Endothelial cell of hepatic sinusoid (primary cell): ENCODE data around the gene PALLD.

Experiments used
- in situ Hi-C: cut with HindIII; loops from 2 replicates; pipeline ENCODE4 v1.10.0; 2017; ENCODE audit warnings: low sequenced_read_pairs

Gene PALLD

GRCh38 chr4:168584321-168584771 is 87.5 kb downstream of the PALLD start:
- in situ Hi-C loops: no loop called here

DNA sequence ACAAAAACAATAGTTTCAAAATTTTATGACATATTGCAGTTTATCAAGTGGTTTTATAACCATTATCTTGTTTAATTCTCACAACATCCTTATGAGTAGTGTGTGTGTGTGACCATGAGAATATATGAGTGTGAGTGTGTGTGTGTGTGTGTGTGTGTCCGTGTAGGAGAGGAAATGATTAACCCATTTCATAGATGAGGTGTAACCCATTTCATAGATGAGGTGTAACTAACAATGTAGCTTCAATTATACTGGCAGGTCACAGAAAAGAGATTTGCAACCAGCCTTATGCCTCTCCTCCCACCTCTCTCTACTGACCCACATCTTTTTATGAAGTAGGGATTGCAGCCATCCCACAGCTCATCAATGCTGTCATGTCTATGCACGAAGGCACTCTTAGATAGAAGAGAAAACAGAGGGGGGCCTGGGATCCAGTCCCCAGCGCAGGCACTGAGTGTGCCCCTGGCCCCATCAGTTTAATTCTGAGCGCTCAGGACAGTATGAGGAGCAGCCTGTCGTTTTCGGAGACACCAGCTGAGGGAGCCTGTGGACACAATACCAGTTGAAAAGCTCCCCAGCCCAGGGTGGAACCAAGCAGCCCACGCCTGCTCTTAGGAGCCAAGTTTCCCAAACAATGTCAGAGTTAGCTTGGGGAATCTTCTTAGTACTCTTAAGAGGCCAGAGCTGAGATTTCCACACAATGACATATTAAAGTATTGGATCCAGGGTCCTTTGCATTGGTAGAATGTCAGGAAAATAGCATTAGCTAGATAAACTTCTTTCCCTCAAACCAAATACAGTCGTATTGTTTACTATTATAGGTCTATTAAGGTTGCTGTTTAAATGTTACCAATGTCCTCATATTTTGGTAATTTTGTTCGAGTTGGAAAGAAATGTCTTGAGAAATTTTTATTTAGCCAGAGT is 88.6 kb downstream of the PALLD start:
- in situ Hi-C loops: no loop called here

DNA sequence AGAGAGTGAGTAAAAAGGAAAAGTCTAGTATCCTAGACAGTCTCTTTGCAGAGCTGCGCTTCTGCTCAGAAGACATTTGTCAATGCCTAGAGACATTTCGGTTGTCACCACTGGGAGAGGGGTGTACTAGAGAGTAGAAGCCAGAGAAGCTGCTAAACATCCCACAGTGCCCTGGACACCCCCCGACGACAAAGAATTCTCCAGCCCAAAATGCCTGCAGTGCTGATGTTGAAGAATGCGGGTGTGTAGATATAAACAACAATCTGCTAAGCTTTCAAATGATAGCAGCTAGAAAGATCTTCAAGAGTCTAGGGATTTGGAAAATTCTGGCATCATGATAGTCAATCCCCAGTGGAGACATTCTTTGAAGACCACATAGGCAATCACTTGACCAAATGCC is 90.1 kb downstream of the PALLD start:
- in situ Hi-C loops: no loop called here

GRCh38 chr4:168587411-168588125 is 90.7 kb downstream of the PALLD start:
- in situ Hi-C loops: no loop called here

GRCh38 chr4:168588916-168589531 is 92.2 kb downstream of the PALLD start:
- in situ Hi-C loops: no loop called here

- in situ Hi-C loops: no loop called here
These were observed 95.8 kb downstream of the PALLD start for GRCh38 chr4:168592676-168593075.

DNA sequence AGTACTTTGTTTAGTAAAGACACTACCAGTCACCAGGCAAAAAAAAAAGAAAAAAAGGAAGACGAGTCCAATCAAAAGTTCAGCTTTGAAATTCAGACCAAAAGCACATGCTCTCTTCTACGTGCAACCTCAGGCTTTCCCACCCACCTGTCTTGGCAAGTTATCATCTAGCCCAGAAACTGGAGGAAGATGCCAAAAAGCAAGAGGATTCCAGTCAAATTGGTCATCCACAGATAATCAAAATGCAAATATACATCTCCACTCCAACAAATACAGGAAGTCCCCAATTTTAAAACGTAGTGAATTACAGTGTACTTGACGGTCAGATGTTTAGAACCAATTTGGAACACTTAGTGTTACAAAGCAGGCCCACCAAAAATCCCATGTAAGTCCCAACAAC is 96.5 kb downstream of the PALLD start:
- in situ Hi-C loops: no loop called here

DNA sequence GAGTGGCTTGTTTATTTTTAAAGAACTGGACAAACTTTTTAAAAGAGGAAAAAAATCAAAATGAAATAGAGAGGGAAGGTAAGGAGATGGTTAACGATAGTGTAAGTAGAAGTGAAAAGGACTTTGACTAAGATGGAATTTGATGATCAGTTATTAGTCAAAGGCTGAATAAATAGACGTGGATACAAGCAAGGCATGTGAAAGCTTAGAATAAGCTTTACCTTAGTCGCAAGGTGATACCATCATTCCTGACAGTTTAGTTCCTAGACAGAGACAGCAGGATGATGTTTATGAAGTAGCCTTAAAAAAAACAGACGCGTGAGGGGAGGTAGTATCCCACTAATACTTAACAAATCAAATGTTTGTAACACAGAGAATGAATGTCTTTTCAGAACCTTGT is 97.3 kb downstream of the PALLD start:
- in situ Hi-C loops: no loop called here

DNA sequence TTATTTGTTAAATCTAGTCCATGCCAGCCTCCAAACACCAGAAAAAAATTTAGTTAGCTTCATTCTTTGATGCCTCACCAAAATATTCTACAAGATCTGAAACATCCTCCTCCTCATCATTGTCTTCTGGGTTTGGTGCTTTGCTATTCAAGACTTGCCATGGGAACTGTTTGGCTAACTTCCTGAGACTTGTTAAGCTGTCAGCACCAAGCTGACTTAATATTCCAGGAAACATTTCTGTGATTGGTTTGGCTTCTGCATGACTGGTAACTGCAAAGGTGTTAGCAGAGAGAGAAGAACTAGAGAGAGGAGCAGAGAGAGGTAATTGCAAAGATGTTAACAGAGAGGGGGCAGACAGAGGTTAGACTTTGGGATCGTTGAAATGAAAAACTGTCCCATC is 101.3 kb downstream of the PALLD start:
- in situ Hi-C loops: no loop called here

DNA sequence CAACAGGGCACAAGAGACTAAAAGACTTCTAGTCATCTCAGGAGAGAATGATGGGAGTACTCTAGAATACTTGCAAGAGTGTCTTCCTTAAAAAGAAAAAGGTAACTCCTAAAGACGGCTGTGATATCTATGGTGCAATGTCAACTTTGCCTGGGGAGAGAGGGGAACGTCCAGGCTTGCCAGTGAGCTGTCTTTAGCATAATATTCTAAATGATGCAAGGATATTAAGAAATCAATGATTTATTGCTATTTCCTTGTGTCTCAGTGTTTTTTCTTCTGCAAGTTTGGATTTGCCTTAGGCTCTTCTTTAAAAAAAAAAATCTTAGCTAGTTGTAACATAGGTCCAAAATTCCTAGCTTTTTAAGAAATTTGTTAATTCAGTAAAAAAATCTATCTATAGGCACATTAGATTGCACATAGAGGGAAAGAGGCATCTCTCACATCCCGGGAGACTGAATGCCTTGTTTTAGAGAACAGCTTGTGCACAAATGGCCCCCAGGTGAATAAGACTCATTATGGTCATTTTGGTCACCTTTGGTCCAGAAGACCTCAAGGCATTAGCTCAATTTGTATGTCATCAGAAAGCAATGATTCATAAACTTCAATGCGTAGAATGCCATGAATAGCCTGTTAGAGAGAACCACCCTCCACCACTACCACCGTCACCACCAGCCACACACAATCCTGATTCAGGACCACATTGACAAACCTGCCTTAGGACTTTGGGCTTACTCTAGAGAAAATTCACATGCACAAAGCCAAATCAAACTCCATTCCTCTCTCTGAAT is 104.1 kb downstream of the PALLD start:
- in situ Hi-C loops: no loop called here

DNA sequence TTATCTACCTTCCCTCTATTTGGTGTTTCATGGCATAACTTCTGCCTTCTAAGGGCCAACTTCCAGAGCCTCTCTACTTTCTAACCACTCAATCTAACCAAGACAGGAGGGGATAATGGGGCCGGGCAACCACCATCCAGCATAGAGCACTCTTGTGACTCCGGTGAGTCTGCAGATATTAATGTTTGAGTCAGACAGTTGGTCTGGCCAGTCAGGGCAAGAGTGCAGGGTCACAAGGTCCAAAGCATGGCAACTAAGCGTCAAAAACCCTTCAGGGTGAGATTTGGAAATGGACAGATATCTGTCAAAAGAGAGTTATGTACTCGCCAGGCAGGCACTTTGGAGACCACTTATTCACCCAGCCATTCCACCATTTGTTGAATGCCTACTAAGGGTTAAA is 105.0 kb downstream of the PALLD start:
- in situ Hi-C loops: no loop called here

GRCh38 chr4:168604496-168605373 is 107.9 kb downstream of the PALLD start:
- in situ Hi-C loops: no loop called here

DNA sequence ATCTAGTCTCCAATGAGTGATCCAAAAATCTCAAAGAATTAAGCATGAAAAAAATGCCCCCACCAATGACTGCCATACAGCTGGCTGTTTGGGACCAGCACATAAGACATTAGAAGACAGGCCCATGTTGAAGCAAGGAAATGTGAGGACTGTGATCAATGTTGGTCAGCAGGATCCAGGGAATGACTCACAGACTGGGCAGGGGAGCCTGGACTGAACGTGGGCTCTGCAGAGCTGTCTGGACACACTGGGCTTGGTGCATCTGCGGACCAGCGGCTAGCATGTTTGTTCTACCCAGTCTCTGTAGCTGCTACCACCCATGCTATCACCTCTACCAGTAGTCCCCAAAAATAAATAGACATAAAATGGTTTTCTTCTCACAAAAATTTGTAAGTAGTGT is 108.6 kb downstream of the PALLD start:
- in situ Hi-C loops: no loop called here

DNA sequence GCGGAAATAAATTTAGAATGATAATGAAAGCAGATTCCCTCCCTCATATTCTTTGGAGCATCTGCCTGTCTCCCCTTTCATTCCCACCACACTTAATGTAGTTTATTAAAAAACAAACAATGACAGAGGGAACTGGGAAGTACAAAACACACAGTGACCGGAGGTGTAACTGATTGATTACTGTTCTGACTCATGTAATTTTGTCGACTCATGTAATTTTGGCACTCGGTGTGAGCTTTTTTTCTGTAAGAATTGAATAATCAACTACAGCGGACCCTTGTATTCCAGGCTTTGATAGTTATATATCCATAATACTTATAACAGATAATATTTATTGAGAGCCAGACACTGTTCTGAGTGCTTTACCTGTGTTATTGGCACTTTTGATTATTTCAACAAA is 110.4 kb downstream of the PALLD start:
- in situ Hi-C loops: no loop called here

DNA sequence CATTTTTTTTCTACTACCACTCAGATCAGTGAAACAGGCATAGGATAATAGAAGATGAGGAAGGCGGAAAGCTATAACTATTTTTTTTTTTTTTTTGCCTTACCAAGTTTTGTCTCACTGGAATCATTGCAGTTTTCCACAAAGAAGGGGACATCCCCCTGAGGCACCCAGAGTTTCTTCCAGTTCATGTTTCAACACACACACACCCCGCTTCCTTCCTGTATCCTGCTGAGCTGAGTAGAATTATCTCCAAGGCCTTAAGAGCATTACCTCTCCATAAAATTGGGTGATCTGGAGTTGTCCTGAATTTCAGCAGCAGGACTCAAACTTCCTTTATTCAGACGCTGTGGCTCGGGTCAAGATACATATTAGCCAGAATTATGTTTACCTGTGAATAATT is 111.9 kb downstream of the PALLD start:
- in situ Hi-C loops: no loop called here

GRCh38 chr4:168609369-168609768 is 112.5 kb downstream of the PALLD start:
- in situ Hi-C loops: no loop called here

DNA sequence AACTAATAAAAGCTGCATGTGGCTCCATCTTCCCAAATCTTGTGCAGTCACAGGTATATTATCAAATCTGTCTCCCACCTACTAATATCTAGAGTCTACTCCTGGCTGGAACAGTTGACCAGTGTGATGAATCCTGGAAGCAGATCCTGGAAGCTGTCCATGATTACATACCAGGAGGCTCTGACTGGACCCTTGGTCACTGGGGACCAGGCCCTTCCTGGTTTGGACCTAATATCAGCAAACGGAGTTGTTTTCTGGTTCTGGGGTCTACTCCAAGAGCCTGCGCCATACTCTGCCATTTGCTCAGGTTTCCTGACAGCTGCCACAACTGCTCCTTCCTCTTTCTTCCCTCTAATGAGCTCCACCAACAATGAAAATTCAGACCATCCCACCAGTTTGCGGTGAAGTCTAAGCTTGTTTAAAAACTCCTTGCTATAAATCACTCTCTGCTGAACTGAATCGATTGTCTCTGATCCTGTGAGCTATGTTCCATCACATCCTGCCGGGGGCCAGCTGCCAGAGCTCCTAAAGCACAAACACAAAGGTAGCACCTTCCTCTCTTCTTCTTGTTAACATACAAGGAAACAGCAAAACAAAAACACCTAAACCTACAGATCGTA is 114.2 kb downstream of the PALLD start:
- in situ Hi-C loops: no loop called here

DNA sequence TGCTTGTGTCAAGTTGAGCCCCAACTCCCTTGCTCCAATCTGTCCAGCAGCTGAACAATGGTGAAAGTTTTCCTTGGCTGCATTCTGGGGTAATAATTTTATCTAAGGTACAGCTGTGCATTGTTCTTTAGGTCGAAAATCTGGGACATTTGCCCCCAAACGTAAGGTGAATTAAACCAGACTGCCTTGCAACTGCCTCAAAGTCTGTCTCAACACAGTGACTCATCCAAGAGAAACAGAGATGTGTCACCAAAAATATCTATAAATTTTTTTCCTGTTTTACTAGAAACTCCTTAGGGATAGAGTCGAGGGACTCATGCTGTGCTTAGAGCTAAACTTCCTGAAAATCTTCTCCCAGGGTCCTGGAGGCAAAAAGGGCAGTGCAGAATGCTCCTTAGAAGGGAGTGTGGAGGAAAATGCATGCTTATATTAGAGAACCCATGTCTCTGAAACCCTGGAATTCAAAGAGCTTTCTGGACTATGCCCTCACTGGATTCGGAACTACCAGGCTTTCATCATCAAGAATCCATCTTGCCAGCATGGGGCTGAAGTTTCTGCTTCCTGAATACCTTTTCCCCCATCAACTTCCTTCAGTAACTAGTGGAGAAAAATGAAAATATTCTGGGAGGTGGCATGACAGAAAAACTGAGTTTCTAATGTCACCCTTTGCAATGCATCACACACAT is 115.7 kb downstream of the PALLD start:
- in situ Hi-C loops: no loop called here

- in situ Hi-C loops: no loop called here
These were observed 117.0 kb downstream of the PALLD start for GRCh38 chr4:168613869-168614268.
